ENCODE results near the gene TECTB.
"Not testable (repeated sequence)": the region's sequence is repeated elsewhere in the genome, so short reads cannot be mapped to it uniquely, and the experiment has no call there.

GRCh38 chr10:112251238-112251637 lies 32.0 kb upstream of the TECTB start:
- TF ChIP-seq CTCF (IDR thresholded peaks at IDR 0.05); REST (IDR thresholded peaks at IDR 0.05; ENCODE audit: insufficient read depth in 1 of 2, low read depth in 2 of 2, low read length in 1 of 2); POLR2AphosphoS5 (IDR thresholded peaks at IDR 0.05; ENCODE audit: low read depth, low read length); SIN3A (IDR thresholded peaks at IDR 0.05; ENCODE audit: borderline replicate concordance, insufficient read depth, low read depth, low read length): not testable (repeated sequence)

All from Panc1 (cell line).